ENCODE measurements around the gene ZSCAN23.

The ZSCAN23 gene

GRCh38 chr6:28433119-28433518, 10.2 kb downstream of the ZSCAN23 start:
- no peak overlapping the region for H3K4me3 ChIP-seq (ENCODE audit: low read length)
- TF ChIP-seq CTCF (conservative IDR thresholded peaks at IDR 0.05; ENCODE audit: low read depth, low read length): no peak
- no peak for DNase-seq (ENCODE audit: low read depth)

- TF ChIP-seq CTCF (conservative IDR thresholded peaks at IDR 0.05; ENCODE audit: low read depth, low read length): no peak
- H3K4me3 ChIP-seq (ENCODE audit: low read length): no peak overlapping the region
- no peak for DNase-seq (ENCODE audit: low read depth)
These were observed 13.5 kb downstream of the ZSCAN23 start for GRCh38 chr6:28429781-28430180.

GRCh38 chr6:28425944-28426541, 17.2 kb downstream of the ZSCAN23 start:
- no peak overlapping the region for H3K4me3 ChIP-seq (ENCODE audit: low read length)
- TF ChIP-seq CTCF (conservative IDR thresholded peaks at IDR 0.05; ENCODE audit: low read depth, low read length): no peak
- no peak for DNase-seq (ENCODE audit: low read depth)

GRCh38 chr6:28424163-28424562, 19.1 kb downstream of the ZSCAN23 start:
- no peak for TF ChIP-seq CTCF (conservative IDR thresholded peaks at IDR 0.05; ENCODE audit: low read depth, low read length)
- H3K4me3 ChIP-seq (ENCODE audit: low read length): no peak overlapping the region
- no peak for DNase-seq (ENCODE audit: low read depth)

GRCh38 chr6:28423546-28423945, 19.7 kb downstream of the ZSCAN23 start:
- H3K4me3 ChIP-seq (ENCODE audit: low read length): no peak overlapping the region
- no peak for DNase-seq (ENCODE audit: low read depth)
- no peak for TF ChIP-seq CTCF (conservative IDR thresholded peaks at IDR 0.05; ENCODE audit: low read depth, low read length)

- no peak for DNase-seq (ENCODE audit: low read depth)
- no peak overlapping the region for H3K4me3 ChIP-seq (ENCODE audit: low read length)
- no peak for TF ChIP-seq CTCF (conservative IDR thresholded peaks at IDR 0.05; ENCODE audit: low read depth, low read length)
These were observed 29.6 kb downstream of the ZSCAN23 start for GRCh38 chr6:28413681-28414080.

GRCh38 chr6:28410767-28411166, 32.5 kb downstream of the ZSCAN23 start:
- no peak overlapping the region for H3K4me3 ChIP-seq (ENCODE audit: low read length)
- DNase-seq (ENCODE audit: low read depth): no peak
- TF ChIP-seq CTCF (conservative IDR thresholded peaks at IDR 0.05; ENCODE audit: low read depth, low read length): no peak

All from retinal pigment epithelial cell (primary cell).